HUDEP-2 (cell line): ENCODE data around the gene ATP4A.

Source experiments
- DNase-seq, 76 experiments: peaks; one replicate each; lab custom pipeline; 2025; ENCODE audit not compliant: unreplicated experiment in 76 of 76; lab: John Stamatoyannopoulos, UW

The ATP4A gene

DNA sequence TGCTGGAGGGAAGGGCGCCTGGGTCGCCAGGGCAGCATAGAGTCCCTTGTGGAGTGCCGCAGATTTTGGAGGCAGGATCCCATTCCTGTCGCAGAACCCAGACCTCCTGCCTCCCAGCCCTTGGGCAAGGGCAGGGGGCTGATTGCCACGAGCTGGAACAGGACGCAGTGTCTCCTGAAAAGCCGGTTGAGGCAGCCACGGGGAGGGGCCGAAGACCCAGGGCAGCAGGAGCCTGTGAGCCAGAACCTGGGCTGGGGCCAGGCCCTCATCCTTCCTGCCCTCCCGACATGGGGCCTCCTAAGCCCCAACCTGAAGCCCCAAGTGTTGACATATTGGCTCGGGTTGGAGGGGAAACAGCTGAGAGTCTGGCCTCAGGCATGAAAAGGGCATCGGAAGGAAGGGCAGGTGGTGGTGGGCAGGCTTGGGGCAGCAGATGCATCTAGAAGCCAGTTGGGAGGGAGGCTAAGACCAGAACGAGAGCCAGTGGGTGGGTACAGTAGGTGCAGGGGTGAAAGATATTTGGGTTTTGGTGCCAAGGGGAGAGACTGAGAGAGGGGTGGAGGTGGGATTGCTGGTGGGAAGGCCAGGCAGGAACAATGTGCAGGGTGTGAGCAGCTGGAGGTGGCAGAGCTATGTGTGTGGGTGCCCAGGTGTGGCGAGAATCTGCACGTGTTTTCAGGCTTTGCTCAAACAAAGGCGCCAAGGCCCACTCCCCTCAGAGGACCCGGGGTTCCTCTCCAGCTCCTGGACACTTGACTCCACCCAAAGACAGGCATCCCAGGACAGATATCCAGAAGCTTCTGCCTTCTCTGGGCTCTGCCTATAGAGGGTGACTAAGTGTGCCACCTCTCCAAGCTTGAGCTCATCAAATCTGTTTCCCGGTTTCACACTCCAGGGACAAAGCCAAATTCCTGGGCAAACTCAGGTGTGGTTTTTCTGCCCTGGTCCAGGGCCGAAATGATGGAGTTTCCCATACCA, 33.9 kb downstream of the ATP4A start:
- DNase-seq = no peak

DNA sequence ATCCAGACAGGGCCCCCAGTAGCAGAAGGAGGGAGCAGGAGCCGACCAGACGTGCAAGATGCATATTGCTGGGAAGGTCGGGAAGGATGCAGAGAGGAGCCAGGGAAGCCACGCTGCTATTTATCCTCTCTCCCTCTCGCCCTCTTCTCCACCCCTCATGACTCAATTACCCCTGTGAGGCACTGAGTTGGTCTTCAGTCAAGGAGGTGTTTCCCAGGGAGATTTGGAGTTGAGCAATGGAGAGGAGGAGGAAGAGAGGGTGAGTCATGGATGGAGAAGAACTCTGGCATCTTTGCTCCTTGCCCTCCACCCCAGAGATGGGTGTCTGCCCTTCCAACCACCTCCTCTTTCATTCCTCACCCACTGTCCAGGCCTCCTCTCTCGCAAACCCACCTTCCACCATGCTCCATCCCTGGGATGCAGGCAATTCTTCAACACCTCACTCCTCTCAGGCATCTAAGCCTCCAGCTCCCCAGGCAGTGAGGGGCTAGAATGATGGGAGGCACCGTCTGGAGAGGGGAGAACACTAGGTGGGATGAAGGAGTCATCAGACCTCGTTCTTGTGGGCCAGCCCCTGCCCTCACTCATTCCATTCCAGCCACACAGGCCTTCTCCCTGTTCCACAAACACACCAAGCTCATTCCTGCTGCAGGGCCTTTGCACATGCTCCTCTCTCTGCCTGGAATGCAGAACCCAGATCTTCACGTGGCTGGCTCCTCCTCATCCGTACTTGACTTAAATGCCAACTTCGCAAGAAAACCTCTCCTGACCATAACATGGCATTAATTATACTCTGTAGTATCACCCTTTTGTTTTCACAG, 35.0 kb downstream of the ATP4A start, which contains the start of gene SBSN:
Gene SBSN (minus strand): TSS at position 94 of the 821 bp plus-strand sequence. CDS start 30 bp downstream, at position 64.
- no peak for DNase-seq

DNA sequence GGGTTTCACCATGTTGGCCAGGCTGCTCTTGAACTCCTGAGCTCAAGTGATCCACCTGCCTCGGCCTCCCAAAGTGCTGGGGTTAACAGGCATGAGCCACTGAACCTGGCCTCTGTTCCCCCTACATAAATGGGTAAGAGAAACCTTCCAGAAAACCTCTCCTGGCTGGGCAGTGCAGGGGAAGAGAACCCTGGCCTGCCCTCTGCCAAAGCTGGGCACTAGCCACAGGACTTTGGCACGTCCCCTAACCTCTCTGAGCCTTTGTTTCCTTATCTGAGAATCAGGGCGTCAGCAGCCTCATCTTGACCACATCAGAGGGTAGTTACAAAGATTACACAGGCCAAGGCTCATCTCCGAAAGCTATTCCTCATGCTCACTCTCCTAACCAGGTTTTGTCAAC, 37.6 kb downstream of the ATP4A start:
- peak in 1 of 76 experiments; percentile 14 for DNase-seq

DNA sequence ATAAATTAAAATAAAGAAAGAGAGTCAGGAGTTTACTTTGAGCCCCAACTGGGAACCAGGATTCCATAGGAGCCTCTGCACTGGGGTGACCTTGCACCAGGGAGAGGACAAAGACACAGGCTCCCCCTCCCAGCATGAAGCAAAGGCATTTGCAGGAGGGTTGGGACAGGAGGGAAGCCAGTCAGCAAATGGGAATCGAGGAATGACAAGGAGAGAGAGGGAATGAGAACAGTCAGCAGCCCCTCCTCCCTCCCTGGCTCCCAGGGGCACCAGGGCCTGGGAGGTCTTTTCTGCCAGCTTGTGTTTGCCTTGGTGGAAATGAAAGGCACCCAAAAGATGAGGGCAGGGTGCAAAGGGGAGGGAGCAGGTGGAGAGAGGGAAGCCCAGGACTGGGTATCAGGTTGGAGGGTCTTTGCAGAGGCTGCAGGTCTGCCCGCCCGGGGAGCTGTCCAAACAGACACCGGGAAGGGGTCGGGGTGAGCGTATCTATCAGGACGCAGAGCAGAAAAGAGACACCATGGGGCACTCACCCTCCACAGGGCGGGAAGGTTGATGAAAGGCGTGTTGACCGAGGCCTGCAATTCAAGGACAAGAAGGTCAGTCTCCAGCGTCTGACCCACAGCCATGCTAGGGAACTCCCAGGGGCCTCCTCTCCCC, 39.1 kb downstream of the ATP4A start:
- DNase-seq = no peak

DNA sequence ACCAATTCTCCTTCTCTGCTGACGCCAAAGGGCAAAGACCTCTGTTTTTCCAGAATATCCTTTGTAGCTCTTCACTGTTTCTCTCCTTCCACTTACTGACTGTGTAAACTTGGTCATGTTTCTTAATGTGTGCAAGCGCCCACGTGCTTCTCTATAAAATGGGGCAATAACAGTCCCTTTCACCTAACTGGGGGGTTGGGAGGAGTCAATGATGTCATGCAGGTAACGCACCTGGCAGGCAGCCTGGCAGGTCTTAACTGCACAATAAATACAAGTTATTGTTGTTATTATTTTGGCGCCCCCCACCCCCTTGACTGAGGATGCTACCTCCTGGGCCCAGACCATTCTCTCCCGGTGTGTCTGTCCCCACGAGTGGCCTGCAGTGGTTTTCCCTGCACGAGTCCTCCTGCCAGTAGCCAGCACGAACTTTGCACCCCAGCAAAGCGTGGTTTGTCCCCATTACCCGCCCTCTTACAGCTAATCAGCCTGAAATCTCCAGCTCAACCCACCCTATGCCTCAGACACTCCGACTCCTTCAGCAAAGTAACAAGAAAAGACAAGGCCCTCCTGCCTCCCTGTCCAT, 40.6 kb downstream of the ATP4A start:
- DNase-seq = no peak

DNA sequence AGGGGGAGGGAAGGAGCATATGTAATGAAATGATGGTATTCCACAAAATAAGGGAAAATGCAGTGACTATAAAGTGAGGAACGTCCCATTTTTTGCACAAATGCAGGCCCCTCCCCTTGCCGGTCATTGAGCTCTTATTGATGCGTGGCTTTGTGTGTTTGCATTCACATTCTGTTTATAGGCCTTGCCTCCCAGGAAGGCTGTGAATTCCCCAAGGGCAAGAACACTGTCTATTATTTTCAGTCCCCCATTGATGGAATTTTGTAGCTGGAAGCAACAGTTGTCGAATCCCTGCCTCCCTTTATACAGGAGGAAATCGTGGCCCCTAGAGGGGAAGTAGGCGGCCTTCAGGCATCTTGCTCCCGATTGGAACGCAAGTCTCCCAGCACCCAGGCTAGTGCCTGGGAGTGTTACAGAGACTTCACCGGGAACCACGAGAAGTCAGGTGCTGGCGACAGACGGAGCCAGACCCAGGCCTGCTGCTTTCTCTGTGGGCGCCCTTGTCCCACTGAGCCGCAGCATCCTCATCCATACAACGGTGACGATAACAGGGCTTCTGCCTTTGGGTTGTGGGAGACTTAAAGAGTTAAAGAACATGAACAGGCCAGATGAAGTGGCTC, 42.2 kb downstream of the ATP4A start:
- DNase-seq = no peak

DNA sequence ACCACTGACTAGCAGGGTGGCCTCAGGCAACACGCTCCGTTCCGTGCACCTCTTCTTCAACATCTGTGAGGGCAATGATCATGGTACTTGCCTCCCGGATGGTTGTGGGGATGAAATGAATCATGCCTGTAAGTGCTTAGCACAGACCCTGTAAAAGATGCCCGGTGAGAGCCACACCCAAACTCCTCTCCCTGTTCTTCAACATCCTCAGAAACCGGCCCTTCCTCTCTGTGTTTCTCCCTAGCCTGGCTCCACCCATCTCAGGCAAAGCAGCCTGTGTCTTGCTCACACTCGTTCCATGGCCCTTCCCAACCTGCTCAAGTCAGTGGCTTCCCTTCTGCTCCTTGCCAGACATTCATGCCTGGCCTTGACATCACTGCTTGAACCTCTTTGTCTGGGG, 44.2 kb downstream of the ATP4A start:
- DNase-seq = no peak

DNA sequence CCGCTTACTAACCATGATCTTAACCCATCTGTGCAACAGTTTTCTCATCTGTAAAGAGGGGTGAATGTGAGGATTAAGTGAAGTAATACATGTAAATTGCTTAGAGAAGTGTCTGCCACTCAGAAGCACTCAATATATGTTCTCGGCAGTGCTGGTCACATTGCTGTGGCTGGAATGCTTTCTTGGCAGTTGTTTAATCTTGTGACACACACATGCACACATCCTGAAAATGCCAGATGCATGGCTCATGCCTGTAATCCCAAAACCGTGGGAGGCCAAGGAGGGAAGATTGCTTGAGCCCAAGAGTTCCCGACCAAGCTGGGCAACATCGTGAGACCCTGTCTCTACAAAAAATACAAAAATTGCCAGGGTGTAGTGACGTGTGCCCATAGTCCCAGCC, 45.1 kb downstream of the ATP4A start:
- no peak for DNase-seq

DNA sequence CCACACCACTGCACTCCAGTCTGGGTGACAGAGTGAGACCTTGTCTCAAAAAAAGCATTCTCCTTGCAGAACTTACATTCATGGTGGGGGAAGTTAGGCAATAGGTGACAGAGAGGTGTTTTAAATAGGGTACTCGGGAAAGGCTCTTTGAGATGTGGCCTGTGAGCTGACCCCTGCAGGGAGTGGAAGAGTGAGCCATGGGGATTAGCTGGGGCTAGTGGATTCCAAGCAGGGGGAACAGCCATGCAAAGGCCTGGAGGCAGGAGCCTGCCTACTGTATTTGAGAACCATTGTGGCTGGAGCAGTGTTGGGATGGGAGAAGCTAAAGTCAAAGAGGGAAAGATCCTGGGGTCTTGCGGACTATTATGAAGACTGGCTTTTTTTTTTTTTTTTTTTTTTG, 46.1 kb downstream of the ATP4A start:
- no peak for DNase-seq

DNA sequence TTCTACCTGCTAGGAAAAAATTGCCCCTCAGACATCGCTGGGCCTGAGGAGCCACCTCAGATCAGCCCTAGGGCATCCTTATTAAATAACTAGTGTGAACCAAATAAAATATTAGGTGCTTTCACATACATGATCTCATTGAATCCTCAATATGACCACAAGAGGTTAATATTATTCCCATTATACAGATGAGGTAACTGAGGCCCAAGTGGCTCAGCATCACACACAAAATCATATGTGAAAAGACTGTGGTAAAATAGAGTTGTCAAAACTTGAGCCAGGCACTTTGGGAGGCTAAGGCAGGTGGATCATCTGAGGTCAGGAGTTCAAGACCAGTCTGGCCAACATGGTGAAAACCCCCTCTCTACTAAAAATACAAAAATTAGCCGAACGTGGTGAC, 47.1 kb downstream of the ATP4A start:
- no peak for DNase-seq

DNA sequence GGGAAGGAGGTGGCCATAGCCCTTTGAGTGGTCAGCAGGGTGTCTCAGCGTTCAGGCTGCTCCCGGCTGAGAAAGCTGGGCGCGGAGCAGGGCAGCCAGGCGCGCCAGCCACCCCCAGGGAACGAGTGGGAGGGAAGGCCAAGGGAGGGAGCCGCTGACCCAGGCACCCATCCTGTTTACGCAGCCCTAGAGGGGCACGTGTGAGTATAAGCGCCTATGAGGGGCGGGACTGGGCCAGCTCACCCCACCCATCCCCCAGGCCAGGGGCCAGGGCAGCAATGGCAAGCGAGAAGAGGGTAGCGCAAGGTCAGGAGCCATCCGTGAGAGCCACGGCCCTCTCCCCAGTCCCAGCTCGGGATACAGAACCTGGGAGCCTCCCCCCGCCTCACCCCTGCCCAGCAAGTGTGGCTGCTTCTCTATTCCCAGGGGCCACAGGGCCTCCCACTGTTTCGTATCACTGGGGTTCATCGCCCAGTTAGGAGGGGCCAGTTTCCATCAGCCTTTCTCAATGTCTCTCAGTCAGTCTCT, 49.1 kb downstream of the ATP4A start:
- no peak for DNase-seq

DNA sequence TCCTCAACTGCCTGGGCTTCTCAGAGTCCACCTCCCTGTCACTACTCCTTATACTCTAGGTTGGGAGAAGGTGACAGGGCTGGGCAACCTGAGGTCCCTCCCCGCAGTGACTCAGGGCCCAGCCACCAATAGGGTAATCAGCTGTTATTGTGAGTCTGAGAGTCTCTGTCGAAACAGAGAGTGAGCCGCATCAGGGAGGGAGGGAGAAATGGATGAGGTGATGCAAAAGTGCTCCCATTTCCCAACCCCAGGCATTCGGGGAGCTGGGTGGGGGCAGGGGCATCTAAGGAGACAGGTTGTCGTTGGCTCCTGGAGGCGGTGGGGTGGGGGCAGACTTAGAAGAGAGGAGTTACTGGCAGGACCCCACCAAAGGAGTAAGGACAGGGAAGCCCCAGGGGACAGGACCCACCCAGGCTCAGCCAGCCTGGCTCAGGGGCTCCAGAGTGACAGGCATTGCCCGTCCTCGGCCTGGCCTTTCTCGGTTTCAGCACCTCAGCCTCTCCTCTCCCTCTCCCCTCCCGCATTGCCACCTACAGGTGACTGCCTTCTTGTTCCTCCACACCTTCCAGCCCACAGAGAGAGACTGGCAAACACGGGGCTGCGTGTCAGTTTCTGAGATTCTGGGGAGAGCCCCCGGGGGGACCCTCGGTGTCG, 49.7 kb downstream of the ATP4A start, which contains the start of gene DMKN:
Gene DMKN (minus strand): TSS at position 22 of the 654 bp plus-strand sequence. CDS start 174 bp downstream, outside the sequence.
- DNase-seq = no peak

DNA sequence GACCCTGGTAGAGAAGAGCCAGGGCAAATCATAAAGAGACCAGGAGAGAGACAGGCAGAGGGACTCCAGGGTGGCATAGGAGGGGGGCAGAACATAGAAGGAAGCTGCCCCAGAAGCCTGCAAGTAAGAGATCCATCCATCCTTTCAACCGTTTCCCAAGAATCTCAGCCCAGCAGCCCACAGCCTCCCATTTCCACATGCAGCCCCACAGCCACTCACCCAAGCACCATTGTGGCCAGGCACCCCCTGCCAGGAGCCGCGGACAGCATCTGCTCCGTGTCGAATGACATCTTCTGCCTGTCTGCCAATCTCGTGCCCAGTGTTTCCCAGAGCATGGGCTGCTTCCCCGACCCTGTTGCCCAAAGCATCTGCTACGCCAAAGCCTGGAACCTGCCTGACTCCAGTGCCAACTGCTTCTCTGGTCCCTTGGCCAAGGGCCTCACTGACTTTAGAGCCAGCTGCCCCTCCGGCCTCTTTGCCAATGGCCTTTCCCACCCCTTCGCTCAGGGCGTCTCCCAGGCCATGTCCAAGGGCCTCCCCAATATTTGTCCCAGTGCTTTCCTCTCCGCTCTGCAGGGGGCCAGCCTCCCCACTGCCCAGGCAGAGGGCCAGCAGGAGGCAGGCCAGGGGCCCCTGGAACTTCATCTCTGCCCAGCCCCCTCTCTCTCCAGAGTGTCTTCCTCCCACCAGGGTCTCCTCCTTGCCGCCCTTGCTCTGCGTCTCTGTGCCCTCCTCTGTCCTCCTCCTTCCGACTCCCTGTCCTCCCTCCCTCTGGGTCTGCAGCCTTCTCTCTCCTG, 50.4 kb downstream of the ATP4A start:
- no peak for DNase-seq

DNA sequence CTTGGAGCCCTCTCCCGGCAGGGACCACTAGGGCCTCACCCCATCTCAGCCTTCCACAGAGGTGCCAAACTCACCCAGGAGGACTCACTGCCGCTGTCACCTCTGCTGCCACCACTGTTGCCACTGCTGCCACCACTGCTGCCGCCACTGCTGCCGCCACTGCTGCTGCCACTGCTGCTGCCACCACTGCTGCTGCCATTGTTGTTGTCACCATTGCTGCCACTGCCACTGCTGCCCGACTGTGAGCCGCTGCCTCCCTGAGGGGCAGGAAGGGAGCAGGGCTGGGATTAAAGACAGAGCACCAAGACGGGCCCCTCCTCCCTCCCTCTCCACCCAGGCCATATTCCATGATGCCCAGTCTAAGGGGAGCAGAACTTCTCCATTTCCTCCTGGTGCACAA, 52.1 kb downstream of the ATP4A start:
- DNase-seq = no peak

DNA sequence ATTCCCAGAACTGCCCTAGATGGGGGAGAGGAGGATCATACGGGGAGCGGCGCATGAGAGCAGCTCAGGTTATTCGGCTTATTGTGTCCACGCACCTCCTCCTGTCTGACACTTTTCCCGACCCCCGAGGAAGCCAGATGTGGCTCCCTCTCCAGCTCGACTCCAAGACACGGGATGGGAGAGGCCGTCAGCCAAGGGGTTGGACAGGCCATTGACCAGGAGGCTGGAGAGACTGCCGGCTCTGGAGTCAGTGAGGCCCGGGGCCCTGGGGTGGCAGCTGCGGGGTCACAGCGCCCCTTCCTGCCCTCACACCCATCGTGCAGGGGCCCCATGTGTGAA, 52.9 kb downstream of the ATP4A start:
- no peak for DNase-seq

DNA sequence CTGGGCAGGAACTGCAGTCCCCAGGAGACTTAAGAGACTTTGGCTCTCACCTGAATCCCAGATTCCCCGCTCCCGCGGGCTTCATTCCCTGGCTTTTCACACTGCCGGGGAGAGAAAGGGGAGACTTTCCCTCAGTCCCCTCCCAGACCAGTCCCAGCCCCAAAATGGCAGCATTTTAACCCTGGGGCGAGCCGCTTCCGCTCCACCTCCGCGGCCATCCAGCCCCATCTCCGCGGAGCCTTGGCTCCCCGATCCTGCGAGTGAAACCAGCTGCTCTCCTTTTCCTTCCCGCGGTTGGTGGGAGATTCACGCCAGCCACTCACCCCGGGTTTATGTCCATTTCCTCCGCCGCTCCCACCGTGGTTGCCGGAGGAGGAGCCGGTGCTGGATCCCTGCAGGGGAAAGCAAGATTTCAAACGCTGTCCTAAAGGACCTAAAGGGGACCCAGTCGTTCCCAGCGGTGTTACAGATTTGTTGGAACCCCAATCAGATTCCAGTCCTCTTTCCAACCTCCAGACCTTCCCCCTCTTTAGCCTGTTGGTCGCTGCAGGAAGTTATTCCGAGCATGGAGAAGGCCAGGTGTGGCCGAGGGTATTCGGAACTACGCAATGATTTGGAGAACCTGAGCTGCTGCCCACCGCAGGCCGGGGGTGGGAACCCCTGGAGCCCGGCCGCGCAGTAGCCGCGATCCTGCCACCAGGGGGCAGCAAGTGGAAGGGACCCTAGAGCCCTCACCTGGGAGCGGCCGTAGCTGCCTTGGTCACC, 53.4 kb downstream of the ATP4A start:
- DNase-seq = peak in 41 of 76 experiments; percentile 11 to 67 (median 41)

DNA sequence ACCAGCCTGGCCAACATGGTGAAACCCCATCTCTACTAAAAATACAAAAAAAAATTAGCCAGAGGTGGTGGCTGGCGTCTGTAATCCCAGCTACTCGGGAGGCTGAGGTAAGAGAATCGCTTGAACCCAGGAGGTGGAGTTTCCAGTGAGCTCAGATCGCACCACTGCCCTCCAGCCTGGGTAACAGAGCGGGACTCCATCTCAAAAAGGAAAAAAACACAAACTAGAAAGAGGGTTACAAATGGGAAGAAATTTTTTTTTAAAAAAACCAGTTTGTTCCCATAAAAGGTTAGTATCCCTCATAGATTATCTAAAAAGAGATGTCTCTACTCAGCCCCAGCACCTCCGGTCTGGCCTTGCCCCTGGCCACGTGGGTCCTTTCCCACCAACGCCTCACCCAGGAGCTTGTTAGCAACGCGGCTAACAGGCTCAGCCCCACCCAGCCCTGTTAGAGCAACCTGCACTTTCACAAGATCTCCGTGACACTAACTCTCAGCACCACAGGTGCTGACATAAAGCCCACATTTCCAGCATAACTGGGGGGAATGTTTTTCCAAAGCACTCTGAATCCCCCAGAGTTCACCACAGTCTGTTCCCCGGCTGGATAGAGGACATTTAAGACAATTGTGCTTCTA, 54.3 kb downstream of the ATP4A start:
- DNase-seq = peak in 7 of 76 experiments; percentile 14 to 31 (median 22)
